Suprapubic skin (tissue), 4 donors: Measurements from ENCODE around the gene SMDT1. TPM values are rescaled to one million over a fixed set of nuclear protein-coding genes. Genes with fewer than 3 reads are reported as not detected.
A peak's percentile ranks its signal among the peaks of the same experiment; 100 is the strongest.
"Not testable (repeated sequence)": the region's sequence is repeated elsewhere in the genome, so short reads cannot be mapped to it uniquely, and the experiment has no call there.

Source experiments
- DNase-seq, 2 donors: peaks; one replicate each; pipeline ENCODE4 v3.0.0-alpha.2; 2019; ENCODE audit warnings: low spot score in 2 of 2
- H3K27ac ChIP-seq: fragments of 200-600 bp; sonication (generic); one replicate; pipeline ENCODE4 v1.5.1; 2019
- H3K27me3 ChIP-seq: fragments of 200-600 bp; sonication (generic); one replicate; pipeline ENCODE4 v1.5.1; 2019
- H3K36me3 ChIP-seq: fragments of 200-600 bp; sonication (generic); one replicate; pipeline ENCODE4 v1.5.1; 2019
- H3K4me1 ChIP-seq: fragments of 200-600 bp; sonication (generic); one replicate; pipeline ENCODE4 v1.5.1; 2019
- H3K4me3 ChIP-seq: fragments of 200-600 bp; sonication (generic); one replicate; pipeline ENCODE4 v1.5.1; 2019; ENCODE audit warnings: mild to moderate bottlenecking
- H3K9me3 ChIP-seq: fragments of 200-600 bp; sonication (generic); one replicate; pipeline ENCODE4 v1.5.1; 2019
- CTCF ChIP-seq, 2 donors: fragments of 200-600 bp in 1 of 2; fragments of 450-650 bp in 1 of 2; sonication (generic) in 1 of 2; IDR thresholded peaks; one replicate each; pipeline ENCODE4 v1.5.1; 2016 to 2019; ENCODE audit warnings: antibody characterized with exemption in 2 of 2, mild to moderate bottlenecking in 1 of 2, moderate library complexity in 1 of 2
- EP300 ChIP-seq: sonication (generic); formaldehyde crosslinking; IDR thresholded peaks from one replicate; pipeline ENCODE4 v1.6.1; 2017; ENCODE audit warnings: antibody characterized with exemption
- POLR2A ChIP-seq, 2 donors: fragments of 450-650 bp; IDR thresholded peaks; one replicate each; pipeline ENCODE4 v1.6.1; 2017; ENCODE audit warnings: antibody characterized with exemption in 2 of 2, mild to moderate bottlenecking in 2 of 2, moderate library complexity in 2 of 2
- POLR2AphosphoS5 ChIP-seq, 3 donors: sonication (generic); formaldehyde crosslinking; IDR thresholded peaks; one replicate each; pipeline ENCODE4 v1.6.1; 2017; ENCODE audit warnings: antibody characterized with exemption in 3 of 3
- WGBS: methylation state at CpG from one replicate; pipeline ENCODE4 v1.1.5; 2018; 5-methylcytosine and 5-hydroxymethylcytosine counted together
- total RNA-seq, 4 donors: library from RNA; depleted of rRNA; stranded (reverse); fragments of >200 nt; gene quantifications; one replicate each; pipeline ENCODE4 v1.1.0, GENCODE V29; 2016

Gene SMDT1
- total RNA-seq, 4 donors from 2014 or later: 11.8 to 18.6 (median 12.8) TPM

- peak overlapping the region; percentile 94 for H3K4me3 ChIP-seq
- no peak for DNase-seq
- WGBS: 42% methylated on average over 5 of the region's 7 CpGs
- peak overlapping the region; percentile 99 for H3K27ac ChIP-seq
- H3K27me3 ChIP-seq: no peaks in the 10 kb centered on the region
- H3K36me3 ChIP-seq: peaks cover 6% of the 10 kb centered on the region
- TF ChIP-seq CTCF (IDR thresholded peaks at IDR 0.05) (no peak), POLR2AphosphoS5 (IDR thresholded peaks at IDR 0.05) (no peak), EP300 (no peak), POLR2A (IDR thresholded peaks at IDR 0.05) (no peak)
- no peaks in the 10 kb centered on the region for H3K9me3 ChIP-seq
- peaks cover 24% of the 10 kb centered on the region for H3K4me1 ChIP-seq
These were observed 11.9 kb downstream of the SMDT1 start for GRCh38 chr22:42091455-42091782.

GRCh38 chr22:42101199-42101598 lies 21.7 kb downstream of the SMDT1 start:
- TF ChIP-seq POLR2A (IDR thresholded peaks at IDR 0.05): no peak
- TF ChIP-seq POLR2AphosphoS5 (IDR thresholded peaks at IDR 0.05): no peak
- TF ChIP-seq EP300: no peak
- no peak for TF ChIP-seq CTCF (IDR thresholded peaks at IDR 0.05)
- H3K4me1 ChIP-seq: no peaks in the 10 kb centered on the region
- WGBS: 95% methylated on average over 3 of the region's 3 CpGs
- H3K4me3 ChIP-seq: no peak overlapping the region
- DNase-seq: no peak
- no peaks in the 10 kb centered on the region for H3K27me3 ChIP-seq
- H3K9me3 ChIP-seq: peaks cover 30% of the 10 kb centered on the region
- peaks cover 6% of the 10 kb centered on the region for H3K36me3 ChIP-seq
- no peak overlapping the region for H3K27ac ChIP-seq

- DNase-seq, H3K36me3 ChIP-seq, H3K4me3 ChIP-seq, H3K4me1 ChIP-seq, H3K27ac ChIP-seq, H3K27me3 ChIP-seq: not testable (repeated sequence)
- H3K9me3 ChIP-seq: peaks cover 26% of the 10 kb centered on the region
- WGBS: 97% methylated on average over 6 of the region's 6 CpGs
These were observed 24.9 kb downstream of the SMDT1 start for GRCh38 chr22:42104332-42104860.

- 84% methylated on average over 18 of the region's 18 CpGs for WGBS
- H3K36me3 ChIP-seq: no peaks in the 10 kb centered on the region
- no peaks in the 10 kb centered on the region for H3K27me3 ChIP-seq
- peaks cover 12% of the 10 kb centered on the region for H3K9me3 ChIP-seq
- TF ChIP-seq EP300 (no peak), CTCF (IDR thresholded peaks at IDR 0.05) (no peak), POLR2AphosphoS5 (IDR thresholded peaks at IDR 0.05) (no peak), POLR2A (IDR thresholded peaks at IDR 0.05) (no peak)
- DNase-seq: no peak
- no peaks in the 10 kb centered on the region for H3K4me1 ChIP-seq
- H3K27ac ChIP-seq: no peak overlapping the region
- H3K4me3 ChIP-seq: no peak overlapping the region
These were observed 29.3 kb downstream of the SMDT1 start for GRCh38 chr22:42108848-42109247.

- no peaks in the 10 kb centered on the region for H3K27me3 ChIP-seq
- no peaks in the 10 kb centered on the region for H3K9me3 ChIP-seq
- H3K4me1 ChIP-seq: no peaks in the 10 kb centered on the region
- no peak overlapping the region for H3K4me3 ChIP-seq
- 94% methylated on average over 4 of the region's 4 CpGs for WGBS
- H3K27ac ChIP-seq: no peak overlapping the region
- no peaks in the 10 kb centered on the region for H3K36me3 ChIP-seq
- no peak for DNase-seq
- TF ChIP-seq POLR2AphosphoS5 (IDR thresholded peaks at IDR 0.05) (no peak), CTCF (IDR thresholded peaks at IDR 0.05) (no peak), EP300 (no peak), POLR2A (IDR thresholded peaks at IDR 0.05) (no peak)
These were observed 32.3 kb downstream of the SMDT1 start for GRCh38 chr22:42111798-42112197.

GRCh38 chr22:42112793-42113192 lies 33.3 kb downstream of the SMDT1 start:
- H3K4me1 ChIP-seq, H3K4me3 ChIP-seq, H3K27me3 ChIP-seq, H3K27ac ChIP-seq, DNase-seq, H3K9me3 ChIP-seq, H3K36me3 ChIP-seq: not testable (repeated sequence)
- 45% methylated on average over 4 of the region's 4 CpGs for WGBS
